NB4 (cell line): Measurements from ENCODE around the gene HPN.
A peak's percentile ranks its signal among the peaks of the same experiment; 100 is the strongest.

ENCODE experiments used
- DNase-seq: peaks from one replicate; pipeline ENCODE4 v3.0.0; 2010; ENCODE audit warnings: low read depth
- H3K4me3 ChIP-seq: one replicate; pipeline ENCODE4 v1.5.1; 2011; ENCODE audit warnings: mild to moderate bottlenecking, low read depth, low read length, moderate library complexity
- CTCF ChIP-seq: IDR thresholded peaks from one replicate; pipeline ENCODE4 v1.5.1; 2012; ENCODE audit warnings: low read depth, low read length
- MAX ChIP-seq: IDR thresholded peaks from 2 replicates; pipeline ENCODE4 v1.6.1; 2011; ENCODE audit warnings: low read depth, low read length
- MYC ChIP-seq: IDR thresholded peaks from 2 replicates; pipeline ENCODE4 v1.6.1; 2011; ENCODE audit warnings: low read depth, low read length
- POLR2A ChIP-seq: IDR thresholded peaks from 2 replicates; pipeline ENCODE4 v1.6.1; 2011; ENCODE audit warnings: mild to moderate bottlenecking; ENCODE audit not compliant: insufficient read length; ENCODE audit errors: extremely low read depth

Gene HPN

GRCh38 chr19:35062942-35063341 lies 21.4 kb downstream of the HPN start:
- no peak for DNase-seq
- H3K4me3 ChIP-seq = no peak overlapping the region
- TF ChIP-seq CTCF (no peak), MAX (no peak), POLR2A (no peak), MYC (no peak)

- TF ChIP-seq MAX (no peak), MYC (no peak), POLR2A (no peak), CTCF (no peak)
- H3K4me3 ChIP-seq = no peak overlapping the region
- peak; percentile 8 for DNase-seq
These were observed 22.7 kb downstream of the HPN start for GRCh38 chr19:35063940-35064818.

GRCh38 chr19:35065574-35065973 lies 24.1 kb downstream of the HPN start:
- DNase-seq = no peak
- no peak overlapping the region for H3K4me3 ChIP-seq
- TF ChIP-seq MYC = no peak
- no peak for TF ChIP-seq CTCF
- no peak for TF ChIP-seq MAX
- no peak for TF ChIP-seq POLR2A

GRCh38 chr19:35066121-35066520 lies 24.6 kb downstream of the HPN start:
- no peak for DNase-seq

More at GRCh38 chr19:35066121-35066520, 24.6 kb downstream of the HPN start:
- TF ChIP-seq CTCF (no peak), MAX (no peak), MYC (no peak)
- H3K4me3 ChIP-seq = no peak overlapping the region
